COLO829 (cell line): ENCODE results near the gene DOCK4.
"Not testable (repeated sequence)": the region's sequence is repeated elsewhere in the genome, so short reads cannot be mapped to it uniquely, and the experiment has no call there.

Source experiments
- DNase-seq: peaks from one replicate; pipeline ENCODE4 v3.0.0; 2012; ENCODE audit warnings: low spot score

DOCK4 gene

DNA sequence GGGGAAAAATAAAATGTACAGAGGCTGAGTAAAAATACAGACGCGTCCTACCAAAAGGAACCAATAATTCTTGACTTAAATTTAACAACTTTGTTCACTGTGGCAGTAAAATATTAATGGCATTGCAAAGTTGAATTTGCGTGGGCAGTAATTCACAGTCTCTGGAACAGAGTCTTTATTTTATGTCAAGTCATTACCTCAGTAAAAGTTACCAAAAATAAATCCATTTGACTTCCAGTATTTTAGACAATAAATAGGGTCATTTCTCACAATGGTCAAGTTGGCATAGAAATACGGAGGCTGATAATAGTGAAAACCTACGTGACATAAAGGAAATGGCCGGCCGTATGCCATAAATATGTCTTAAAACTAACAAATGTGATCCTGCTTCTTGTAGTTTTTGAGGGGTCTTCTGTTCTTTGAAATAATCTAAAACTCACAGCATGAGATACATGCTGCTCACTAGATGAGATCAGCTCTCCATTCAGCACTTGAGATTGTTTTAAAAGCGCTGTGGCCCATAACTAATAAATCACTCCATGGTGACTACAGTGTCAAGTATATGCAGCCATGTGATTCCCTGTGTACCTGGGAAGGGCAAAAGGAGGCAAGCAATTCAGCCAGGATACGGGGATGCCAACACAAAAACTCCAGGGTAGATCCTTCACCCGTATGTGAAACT lies 75.3 kb downstream of the DOCK4 start:
- no peak for DNase-seq

DNA sequence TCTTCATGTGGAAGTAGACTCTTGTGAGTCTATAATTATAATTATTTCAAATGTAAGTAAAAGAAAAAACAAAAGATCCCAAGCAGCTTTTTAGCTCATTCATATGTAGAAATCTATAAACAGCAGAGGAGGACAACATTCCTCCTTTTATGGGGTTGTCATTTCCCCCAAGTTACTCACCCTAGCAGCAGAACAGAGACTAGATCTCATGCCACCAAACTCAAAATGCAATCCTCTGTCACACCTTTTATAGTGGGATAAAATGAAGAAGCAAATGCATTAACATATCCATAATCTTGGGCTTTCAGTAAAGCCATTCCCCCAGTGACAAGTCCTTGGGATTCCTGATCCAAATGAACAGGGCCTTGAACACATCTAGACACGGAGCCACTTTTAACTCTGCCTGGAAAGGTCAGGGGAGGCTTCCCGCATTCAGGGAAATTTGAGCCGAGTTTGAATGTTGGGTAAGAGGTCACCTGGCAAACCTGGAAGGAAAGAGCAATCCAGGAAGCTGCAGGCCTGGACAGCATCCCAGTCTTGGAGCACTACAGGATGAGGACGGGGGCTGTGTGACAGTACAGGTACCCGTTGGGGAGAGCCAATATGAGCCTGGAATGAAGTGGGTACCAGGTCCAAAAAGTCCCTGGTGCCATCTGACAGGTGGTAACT lies 76.4 kb downstream of the DOCK4 start:
- DNase-seq: no peak

DNA sequence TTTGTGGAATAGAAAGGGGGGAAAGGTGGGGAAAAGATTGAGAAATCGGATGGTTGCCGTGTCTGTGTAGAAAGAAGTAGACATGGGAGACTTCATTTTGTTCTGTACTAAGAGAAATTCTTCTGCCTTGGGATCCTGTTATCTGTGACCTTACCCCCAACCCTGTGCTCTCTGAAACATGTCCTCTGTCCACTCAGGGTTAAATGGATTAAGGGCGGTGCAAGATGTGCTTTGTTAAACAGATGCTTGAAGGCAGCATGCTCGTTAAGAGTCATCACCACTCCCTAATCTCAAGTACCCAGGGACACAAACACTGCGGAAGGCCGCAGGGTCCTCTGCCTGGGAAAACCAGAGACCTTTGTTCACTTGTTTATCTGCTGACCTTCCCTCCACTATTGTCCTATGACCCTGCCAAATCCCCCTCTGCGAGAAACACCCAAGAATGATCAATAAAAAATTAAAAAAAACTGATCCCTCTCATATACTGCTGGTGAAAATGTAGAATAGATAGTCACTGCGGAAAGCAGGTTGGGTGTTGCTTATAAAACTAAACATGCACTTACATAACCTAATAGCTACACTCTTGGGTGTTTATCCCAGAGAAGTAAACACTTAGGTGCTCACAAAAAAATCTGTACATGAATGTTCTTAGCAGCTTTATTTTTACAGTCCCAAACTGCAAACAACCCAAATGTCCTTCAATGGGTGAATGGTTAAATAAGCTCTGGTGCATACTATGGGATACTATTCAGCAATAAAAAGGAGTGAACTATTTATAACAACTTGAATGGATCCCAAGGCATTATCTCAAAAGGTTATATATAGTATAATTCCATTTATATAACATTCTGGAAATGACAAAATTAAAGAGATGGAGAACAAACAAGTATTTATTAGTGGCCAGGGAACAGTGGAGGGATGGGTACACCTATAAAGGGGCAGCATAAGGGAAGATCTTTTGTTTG lies 77.5 kb downstream of the DOCK4 start:
- not testable (repeated sequence) for DNase-seq

DNA sequence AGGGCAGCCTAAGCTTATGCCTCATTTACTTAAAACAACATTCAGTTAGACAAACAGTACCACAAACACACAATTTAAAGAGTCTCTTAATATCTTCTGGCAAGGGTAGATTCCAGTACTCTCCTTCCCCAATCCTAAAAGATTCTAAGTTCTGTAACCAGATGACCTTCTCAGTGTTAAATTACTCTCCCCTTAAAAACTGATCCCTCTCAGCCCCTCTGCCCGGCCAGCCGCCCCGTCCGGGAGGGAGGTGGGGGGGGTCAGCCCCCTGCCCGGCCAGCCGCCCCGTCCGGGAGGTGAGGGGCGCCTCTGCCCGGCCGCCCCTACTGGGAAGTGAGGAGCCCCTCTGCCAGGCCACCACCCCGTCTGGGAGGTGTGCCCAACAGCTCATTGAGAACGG lies 78.2 kb downstream of the DOCK4 start:
- DNase-seq: not testable (repeated sequence)

DNA sequence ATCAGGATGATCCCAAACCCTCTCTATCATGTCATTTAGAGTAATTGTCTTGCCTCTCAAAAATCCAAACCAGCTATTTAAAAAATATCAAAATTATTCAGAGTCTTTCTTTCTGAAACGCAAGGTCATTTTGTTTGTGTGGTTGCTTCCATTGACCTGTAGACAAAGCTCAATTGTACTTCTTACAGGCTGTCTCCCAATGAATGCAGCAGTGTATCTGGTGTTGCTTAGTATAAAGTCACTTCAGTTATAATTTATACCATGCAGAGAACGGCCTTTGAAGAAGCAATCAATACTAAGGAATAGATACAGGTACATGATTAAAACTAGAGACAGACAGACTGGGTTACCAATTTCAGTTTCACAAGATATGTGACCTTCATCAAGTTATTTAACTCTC lies 80.9 kb downstream of the DOCK4 start:
- no peak for DNase-seq

DNA sequence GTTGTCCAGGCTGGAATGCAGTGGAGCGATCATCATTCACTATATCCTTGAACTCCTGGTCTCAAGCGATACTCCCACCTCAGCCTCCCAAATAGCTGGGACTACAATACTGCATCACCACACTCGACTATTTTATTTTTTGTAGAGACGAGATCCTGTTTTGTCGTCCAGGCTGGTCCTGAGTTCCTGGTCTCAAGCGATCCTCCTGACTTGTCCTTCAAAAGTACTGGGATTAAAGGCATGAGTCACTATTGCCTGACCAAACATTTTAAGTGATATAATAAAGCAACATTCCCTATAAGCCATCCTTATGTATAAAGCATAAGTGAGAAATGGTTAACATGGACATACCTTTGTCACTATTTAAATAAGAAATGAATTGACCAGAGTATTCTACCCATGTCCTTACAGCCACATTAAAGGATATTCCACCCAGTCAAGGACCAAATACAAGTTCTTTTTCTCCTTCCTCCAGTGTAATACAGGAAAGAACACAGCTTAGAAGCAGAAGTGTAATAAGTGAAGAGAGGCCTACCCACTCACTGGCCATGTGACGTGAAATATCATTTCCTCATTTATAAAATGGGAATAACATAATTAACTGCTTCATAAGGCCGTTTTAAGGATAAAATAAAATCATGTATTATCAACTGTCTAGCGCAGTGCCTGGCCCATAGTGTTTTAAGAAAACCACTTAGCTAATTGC lies 82.0 kb downstream of the DOCK4 start:
- DNase-seq: no peak

DNA sequence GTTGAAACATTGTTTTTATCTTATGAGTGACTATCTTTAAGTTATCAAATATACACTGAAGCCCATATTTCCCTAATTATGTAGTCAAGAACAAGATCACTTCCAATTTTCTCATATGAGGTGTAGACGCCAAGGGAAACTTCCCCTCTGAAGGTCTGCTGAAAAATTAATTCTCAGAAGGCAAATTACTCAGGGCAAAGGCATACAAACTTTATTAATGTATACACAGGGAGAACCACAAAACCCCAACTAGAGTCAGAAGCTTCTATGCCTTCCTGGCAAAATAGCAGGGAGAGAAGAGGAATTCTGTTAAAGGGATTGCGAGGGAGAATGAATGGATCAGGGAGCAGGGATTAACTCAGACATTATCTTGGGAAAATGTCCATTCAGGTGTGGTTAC lies 83.4 kb downstream of the DOCK4 start:
- DNase-seq: no peak

DNA sequence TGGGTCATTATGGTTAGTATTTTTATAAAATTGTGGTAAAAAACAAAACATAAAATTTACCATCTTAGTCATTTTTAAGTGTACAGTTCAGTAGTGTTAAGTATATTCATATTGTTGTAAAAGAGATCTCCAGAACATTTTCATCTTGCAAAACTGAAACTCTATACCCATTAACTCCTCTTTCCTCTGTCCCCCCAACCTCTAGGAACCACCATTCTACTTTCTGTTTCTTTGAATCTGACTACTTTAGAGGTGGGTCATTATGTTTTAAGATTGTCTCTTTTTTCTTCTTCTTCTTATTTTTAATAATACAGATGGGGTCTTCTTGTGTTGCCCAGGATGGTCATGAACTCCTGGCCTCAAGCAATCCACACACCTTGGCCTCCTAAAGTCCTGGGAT lies 84.1 kb downstream of the DOCK4 start:
- no peak for DNase-seq

DNA sequence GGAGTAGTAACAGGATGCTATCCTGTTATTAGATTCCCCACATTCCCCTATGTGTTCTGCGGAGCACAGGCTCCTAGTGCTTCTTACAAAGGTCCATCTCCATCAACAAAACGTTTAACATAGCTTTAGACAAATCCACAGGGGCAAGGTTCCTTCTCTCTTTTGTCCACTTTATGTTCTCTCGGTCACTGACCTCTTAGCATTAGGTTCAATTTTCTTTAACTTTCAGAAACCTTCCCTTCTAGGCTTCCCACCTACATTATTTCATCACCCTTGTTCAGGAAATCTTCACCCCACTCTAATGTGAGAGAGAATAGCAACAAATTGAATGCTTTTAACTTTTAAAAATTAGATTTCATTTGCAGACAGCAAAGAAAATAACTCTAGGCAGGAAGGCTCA lies 84.9 kb downstream of the DOCK4 start:
- no peak for DNase-seq

DNA sequence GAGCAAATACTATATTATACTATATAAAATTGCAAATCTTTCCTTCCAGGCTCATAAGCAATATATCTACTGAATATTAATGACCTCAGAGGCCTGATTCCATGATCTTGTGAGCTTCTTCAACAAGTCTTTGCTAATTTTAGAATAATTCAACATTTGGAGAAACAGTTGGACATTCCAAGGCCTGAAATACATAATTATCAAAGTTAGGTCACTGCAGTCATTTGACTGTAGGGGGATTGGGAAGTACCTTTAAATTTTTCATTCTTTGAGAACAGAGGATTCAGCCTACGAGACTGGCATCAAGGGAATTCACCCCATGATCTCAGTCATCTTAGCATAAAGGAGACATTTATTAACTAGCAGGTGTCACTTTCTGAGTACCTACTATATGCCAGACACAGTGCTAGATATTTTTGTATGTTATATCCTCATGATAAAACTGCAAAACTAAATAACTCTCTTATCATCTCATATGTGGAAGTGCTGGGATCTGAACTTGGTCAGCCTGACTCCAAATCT lies 85.4 kb downstream of the DOCK4 start:
- DNase-seq: no peak

DNA sequence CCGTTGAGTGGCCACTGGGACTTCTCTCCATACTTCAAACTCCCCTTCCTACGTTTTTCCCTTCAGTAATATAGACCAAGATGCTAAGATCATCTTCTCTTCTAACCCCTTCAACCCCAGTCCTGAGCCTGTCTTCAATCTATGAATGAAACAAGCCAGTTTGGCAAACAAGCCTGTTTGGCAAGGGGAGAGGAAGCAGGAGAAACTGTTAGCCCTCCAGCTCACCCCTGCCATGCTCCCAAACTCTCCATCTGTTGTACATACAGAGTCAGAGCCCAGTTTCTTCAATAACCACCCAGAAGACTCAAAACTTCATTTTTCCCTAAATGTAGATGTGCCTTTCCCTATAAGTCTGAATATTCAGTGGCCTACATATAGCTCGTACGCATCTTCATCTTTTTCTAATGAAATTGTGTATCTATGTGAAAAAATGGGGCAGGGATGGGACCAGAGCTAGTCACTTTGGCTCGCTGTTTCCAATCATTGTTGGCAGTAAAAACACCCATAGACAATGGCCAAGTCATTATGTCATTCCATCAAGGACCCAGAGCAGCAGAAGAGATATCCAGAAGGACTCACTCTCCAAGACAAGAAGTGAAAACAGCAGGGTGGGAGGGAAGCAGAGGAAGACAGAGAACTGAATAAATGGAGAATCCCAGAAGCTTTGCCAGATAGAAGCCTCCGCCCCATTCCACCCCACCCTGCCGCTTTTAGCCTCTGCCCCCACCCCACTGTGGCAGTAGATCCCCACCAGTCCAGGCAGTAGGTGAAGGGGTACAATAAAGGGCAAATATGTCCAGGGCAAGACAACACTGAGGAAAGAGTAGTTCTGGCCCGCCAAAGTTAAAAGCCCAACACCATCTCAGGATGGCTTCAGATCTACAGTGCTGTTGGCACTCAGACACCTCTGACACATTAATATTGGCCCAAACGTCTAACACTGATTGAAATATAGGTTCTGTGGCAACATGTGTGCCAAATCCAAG lies 87.3 kb downstream of the DOCK4 start:
- no peak for DNase-seq

DNA sequence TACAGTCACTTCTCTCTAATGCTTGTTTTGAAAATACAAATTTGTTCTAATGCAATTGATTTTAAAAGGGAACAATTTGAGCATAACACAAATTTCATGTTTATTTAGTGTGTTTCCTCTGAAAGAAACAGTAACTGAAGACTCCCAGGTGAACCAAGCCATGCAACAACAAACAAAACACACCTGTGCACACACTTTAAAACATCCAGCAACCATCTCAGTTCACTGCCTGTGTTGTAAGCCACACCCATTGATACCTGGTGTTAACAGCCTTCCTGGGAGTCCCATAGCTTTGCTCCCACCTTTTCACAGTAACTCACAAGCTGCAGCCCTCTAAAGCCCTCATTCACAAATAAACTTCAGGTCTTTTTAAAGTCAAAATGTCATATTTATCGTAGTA lies 89.3 kb downstream of the DOCK4 start:
- no peak for DNase-seq

DNA sequence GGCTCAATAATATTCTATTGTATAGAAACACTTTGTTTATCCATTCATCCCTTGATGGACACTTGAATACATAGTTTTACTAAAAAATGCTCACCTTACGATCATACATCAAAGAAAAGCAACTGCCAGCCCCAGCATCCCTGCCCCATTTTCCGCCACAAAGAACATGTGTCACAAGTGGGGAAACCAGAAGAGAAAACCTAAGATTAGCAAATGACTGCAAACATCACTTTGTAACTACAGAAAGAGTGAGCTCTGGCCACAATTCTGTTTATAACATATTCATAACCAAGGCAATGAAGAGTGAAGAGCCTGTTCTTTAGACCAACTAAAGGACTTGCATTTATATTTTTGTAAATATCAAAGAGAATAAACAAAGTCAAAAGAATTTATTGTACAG lies 89.8 kb downstream of the DOCK4 start:
- DNase-seq: no peak

DNA sequence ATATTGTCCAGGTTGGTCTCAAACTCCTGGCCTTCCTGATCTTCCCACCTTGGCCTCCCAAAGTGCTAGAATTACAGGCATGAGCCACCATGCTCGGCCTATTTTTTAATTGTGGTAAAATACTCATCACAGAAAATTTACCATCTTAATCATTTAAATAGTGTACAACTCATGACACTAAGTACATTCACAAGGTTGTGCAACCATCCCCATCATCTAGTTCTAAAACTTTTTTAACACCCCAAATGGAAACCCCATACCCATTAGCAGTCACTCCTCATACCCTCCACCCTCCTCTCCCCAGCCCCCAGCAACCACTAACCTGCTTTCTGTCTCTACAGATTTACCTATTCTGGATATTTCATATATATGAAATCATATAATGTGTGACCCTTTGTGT lies 90.3 kb downstream of the DOCK4 start:
- no peak for DNase-seq

DNA sequence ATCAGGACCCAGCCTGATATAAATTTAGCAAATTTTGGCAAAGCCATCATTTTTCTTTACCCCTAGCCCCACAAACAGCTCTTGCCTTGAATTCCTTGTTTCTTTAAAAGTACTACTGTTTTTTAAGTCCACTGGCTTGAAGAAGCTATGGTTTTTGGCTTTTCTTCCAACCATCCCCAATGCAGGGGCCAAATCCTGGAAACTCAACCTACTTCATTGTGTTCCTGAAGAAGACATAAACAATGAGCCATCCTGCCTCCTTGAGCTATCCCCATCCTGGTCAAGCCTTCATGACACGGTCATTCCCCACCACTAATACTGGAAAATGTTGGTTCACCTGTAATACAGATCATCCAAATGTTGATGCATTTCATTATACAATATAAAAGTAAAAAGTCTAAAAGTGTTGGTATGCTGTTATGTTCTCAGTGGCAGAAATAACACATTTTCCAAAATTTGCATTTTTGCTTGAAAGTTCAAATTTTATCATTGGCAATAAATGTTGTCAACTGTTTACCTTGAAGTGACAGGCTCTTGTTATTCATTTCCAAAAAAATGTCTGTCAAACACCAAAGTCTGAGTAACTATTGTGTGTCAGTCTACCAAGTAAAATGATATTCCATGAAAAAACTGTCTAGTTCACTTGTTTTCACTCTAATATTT lies 92.2 kb downstream of the DOCK4 start:
- no peak for DNase-seq

DNA sequence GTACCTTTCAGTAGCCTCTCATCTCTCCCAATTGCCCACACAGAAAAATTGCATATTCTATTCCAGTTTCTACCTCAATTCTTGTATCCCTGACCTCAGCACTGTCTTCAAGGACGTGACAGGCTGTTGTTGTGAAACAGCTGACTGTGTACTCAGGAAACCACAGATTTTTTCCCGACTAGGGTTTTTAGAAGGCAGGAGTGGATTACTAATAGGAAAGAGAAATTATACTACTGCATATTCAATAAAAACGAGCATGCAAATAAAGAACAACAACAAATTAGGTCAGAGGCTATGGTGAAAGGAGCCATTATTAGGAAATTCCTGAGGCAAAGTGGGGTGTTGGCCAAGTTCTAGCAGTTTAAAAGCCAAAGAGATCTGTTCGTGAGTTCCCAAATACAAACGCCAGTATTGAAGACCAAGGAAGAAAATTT lies 93.4 kb downstream of the DOCK4 start:
- peak; percentile 85 for DNase-seq

DNA sequence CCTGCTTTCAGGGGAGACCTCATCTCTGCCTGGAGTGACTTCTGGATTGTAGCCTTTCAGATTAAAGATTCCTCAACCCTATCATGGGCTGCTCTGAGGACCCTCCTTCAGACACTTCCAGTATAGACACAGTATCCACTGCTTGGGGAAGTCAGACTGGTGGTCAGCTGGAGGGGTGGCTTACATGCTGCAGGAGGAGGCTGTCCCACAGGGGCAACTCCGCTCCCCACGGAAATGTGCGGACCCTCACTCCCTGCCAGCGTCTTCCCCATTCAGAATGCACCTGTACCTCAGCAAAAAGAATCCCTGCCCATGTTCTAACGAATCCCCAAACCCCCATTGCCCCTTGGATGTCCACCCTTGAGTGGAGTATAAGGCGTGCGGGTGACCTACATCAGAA lies 95.5 kb downstream of the DOCK4 start:
- no peak for DNase-seq

DNA sequence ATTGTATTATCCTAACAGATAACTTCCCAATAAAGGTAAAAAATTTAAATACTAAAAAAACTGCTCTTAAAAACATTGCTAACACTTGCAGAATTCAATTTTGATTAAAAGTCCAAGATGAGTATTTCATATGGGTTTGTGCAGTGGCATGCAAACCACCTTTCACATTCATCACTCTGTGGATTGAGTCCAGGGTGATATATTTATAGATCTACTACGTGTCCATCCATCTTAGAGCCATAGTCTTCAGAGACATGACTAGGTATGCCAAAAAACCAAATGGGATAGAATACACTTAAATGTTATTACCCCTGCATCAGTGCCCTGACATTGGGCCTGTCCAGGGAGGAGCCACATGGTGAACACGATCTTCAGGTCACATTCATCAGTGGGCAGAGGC lies 96.0 kb downstream of the DOCK4 start:
- DNase-seq: no peak

DNA sequence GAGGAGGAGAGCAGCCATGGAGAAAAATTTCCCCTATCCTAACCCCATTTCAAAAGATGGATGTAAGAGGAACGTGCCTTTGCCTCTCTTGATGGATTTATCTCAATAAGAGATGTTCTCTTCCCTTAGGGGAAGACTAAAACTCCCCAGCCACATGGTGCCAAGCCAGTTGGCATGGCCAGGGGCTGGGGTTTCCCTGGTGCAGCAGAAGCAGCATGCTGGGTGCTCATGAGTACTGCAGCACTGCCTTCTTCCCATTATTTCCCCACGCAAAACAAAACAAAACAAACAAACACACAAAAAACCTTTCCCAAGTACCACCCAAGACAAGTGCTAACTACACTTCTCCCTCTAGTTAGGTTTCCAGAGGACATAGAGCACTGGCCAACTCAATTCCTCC lies 97.2 kb downstream of the DOCK4 start:
- DNase-seq: no peak
